ENCODE results near the gene CDC42EP3.

DNA sequence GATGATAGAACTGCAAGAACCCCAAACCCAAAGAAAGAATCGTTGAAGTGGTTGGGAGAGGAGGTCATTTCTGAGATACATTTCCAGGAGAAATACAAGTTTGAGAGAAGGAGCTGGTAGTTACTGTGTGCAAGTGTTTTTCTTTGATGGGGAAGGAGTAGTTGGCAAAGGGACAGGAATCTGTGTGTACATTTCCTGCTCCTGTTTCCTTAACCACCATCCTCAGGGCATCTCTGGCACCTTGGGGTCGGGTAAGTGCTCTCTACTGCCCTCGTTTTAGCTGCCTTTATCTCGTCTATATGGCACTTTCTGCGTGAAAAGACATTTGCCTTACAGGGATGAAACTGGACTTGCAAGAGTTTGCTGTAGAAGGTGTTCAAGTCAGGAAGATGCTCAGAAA, 27.3 kb downstream of the CDC42EP3 start:
- TF ChIP-seq CTCF (IDR thresholded peaks at IDR 0.05) (no peak), POLR2A (IDR thresholded peaks at IDR 0.05) (no peak)
